ENCODE results near the gene HOXB2. TPM values are rescaled to one million over a fixed set of nuclear protein-coding genes. Genes with fewer than 3 reads are reported as not detected.

HOXB2 gene
- total and polyA plus RNA-seq, 9 of the 15 experiments (the other 6 are each of a cell fraction or from before 2014, with no cell fraction given), result 2.1 to 97.7 (median 21.2) TPM

- TF ChIP-seq ZBTB11 (CRISPR knock-in tag; IDR thresholded peaks at IDR 0.05), result no peak
- peak; percentile 34; the same call in 1 of the 2 replicates for TF ChIP-seq LEF1 (IDR thresholded peaks at IDR 0.05)
- no peak for TF ChIP-seq ZNF584 (CRISPR knock-in tag; IDR thresholded peaks at IDR 0.05; ENCODE audit: low read depth)
- no peak for TF ChIP-seq ZFP1 (CRISPR knock-in tag; IDR thresholded peaks at IDR 0.05)
- peak; percentile 67; the same call in 1 of the 2 replicates for TF ChIP-seq PKNOX1 (IDR thresholded peaks at IDR 0.05)
- TF ChIP-seq ZKSCAN8 (CRISPR knock-in tag; IDR thresholded peaks at IDR 0.05), result peak; percentile 53; the same call in 1 of the 2 replicates
- TF ChIP-seq NCOA2 (IDR thresholded peaks at IDR 0.05; ENCODE audit: partially characterized antibody in 2 of 2), result no peak
- no peak for TF ChIP-seq ZNF395 (CRISPR knock-in tag; IDR thresholded peaks at IDR 0.05)
Measured at GRCh38 chr17:48547808-48548522, 3.1 kb upstream of the HOXB2 start (continued).
